AG04449 (cell line): ENCODE data around the gene CCDC197.

Experiments
- CTCF ChIA-PET: fragments of 350-600 bp; formaldehyde crosslinking; extraction: SDS; loops from one replicate; lab custom pipeline; 2021; ENCODE audit warnings: antibody characterized with exemption; lab: Yijun Ruan, JAX
- POLR2A ChIA-PET: fragments of 400-600, 350-600 bp; formaldehyde crosslinking; extraction: SDS; loops from one replicate; lab custom pipeline; 2020; ENCODE audit warnings: antibody characterized with exemption, inconsistent platforms; lab: Yijun Ruan, JAX
- DNase-seq: peaks from one replicate; pipeline ENCODE4 v3.0.0-alpha.2; 2010; ENCODE audit warnings: low read depth, low spot score
- H3K4me3 ChIP-seq: 2 replicates; pipeline ENCODE4 v1.5.1; 2011; ENCODE audit warnings: low read depth, mild to moderate bottlenecking, control low read depth, low read length
- TF ChIP-seq, protein P1 (sequence below): IDR thresholded peaks from one replicate; pipeline ENCODE4 v1.5.1; 2011; ENCODE audit warnings: mild to moderate bottlenecking, moderate library complexity, low read length, control low read depth, inconsistent platforms; ENCODE audit not compliant: insufficient read depth; ENCODE audit errors: missing control alignments

CCDC197 gene

GRCh38 chr14:93978735-93979134 lies 18.4 kb upstream of the CCDC197 start:
- TF ChIP-seq, protein P1, sequence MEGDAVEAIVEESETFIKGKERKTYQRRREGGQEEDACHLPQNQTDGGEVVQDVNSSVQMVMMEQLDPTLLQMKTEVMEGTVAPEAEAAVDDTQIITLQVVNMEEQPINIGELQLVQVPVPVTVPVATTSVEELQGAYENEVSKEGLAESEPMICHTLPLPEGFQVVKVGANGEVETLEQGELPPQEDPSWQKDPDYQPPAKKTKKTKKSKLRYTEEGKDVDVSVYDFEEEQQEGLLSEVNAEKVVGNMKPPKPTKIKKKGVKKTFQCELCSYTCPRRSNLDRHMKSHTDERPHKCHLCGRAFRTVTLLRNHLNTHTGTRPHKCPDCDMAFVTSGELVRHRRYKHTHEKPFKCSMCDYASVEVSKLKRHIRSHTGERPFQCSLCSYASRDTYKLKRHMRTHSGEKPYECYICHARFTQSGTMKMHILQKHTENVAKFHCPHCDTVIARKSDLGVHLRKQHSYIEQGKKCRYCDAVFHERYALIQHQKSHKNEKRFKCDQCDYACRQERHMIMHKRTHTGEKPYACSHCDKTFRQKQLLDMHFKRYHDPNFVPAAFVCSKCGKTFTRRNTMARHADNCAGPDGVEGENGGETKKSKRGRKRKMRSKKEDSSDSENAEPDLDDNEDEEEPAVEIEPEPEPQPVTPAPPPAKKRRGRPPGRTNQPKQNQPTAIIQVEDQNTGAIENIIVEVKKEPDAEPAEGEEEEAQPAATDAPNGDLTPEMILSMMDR: no peak
- ChIA-PET POLR2A (no interaction called here), CTCF (interaction anchor here (0.9 to 3.5 kb wide), 4 partner anchors 8 to 58 kb away, joined by 4 to 18 read pairs (median 6); no protein-coding TSS in a partner anchor)
- no peak overlapping the region for H3K4me3 ChIP-seq
- DNase-seq: no peak

DNA sequence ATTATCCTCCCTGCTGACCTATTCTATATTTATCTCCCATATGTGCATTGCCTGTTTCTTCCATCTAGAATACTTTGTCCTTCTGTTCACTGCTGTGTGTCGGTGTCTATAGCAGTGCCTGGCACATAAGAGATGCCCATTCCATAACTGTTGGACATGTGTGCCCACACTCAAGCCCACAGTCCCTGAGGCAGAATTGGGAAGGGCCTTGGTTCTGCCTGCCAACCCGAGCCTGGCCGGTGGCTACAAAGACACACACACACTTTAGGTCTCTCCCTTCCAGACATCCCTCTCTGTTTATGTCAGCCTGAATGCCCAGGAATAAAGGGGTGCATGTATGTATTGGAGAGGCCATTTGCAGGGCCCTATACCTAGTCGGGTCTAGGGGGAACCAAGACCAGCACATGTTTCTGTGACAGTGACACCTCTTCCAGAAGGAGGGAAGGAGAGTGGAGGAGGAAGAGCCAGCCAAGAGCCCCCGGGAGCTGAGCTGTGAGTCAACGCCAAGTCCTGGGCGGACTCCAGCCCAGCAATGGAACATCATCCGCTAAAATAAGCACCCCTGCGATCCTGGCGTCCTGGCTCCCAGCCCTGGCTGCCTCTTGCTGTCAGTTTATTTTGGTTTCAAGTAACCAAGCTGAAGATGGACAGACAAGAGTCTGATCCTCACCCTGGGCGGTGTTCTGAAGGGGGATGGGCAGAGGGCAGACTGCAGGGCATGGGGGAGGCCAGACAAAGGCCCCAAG lies 16.5 kb upstream of the CCDC197 start:
- TF ChIP-seq, protein P1: no peak
- no peak overlapping the region for H3K4me3 ChIP-seq
- DNase-seq: no peak
- CTCF ChIA-PET: interaction anchor here (0.7 to 5.2 kb wide), 2 partner anchors 9 to 41 kb away, joined by 3 to 32 read pairs; no protein-coding TSS in a partner anchor
- POLR2A ChIA-PET: interaction anchor here (1.2 kb wide), 1 partner anchor 14 kb away, joined by 3 read pairs; no protein-coding TSS in a partner anchor

- no peak for DNase-seq
- TF ChIP-seq, protein P1: no peak
- ChIA-PET CTCF (interaction anchor here (0.9 to 6.6 kb wide), 7 partner anchors 9 to 45 kb away, joined by 3 to 55 read pairs (median 3); no protein-coding TSS in a partner anchor), POLR2A (interaction anchor here (1.2 kb wide), 1 partner anchor 13 kb away, joined by 3 read pairs; no protein-coding TSS in a partner anchor)
- H3K4me3 ChIP-seq: no peak overlapping the region
These were observed 15.5 kb upstream of the CCDC197 start for GRCh38 chr14:93981316-93982229.

GRCh38 chr14:93982230-93983007 lies 14.7 kb upstream of the CCDC197 start:
- no peak overlapping the region for H3K4me3 ChIP-seq
- TF ChIP-seq, protein P1: no peak
- DNase-seq: no peak
- ChIA-PET CTCF (interaction anchor here (0.5 to 6.6 kb wide), 11 partner anchors 10 to 114 kb away, joined by 3 to 55 read pairs (median 4); no protein-coding TSS in a partner anchor), POLR2A (interaction anchor here (1.2 kb wide), 1 partner anchor 13 kb away, joined by 3 read pairs; no protein-coding TSS in a partner anchor)

DNA sequence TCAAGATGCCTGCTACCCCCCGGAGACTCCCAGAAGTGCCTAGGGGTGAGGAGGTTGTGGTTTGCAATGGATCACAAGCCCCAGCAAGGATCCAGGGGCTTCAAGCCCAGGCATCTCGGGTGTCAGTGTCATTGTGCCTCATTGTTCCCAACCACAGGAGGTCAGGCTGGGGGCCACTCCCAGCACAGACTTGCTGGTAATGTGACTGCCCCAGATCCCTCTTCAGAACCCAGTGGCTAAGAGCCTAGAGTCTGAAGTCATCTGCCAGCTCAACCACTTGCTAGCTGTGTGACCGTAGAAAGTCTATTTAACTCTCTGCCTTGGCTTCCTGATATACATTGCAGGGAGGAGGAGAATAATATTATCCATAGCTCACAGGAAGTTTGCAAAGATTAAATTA lies 13.0 kb upstream of the CCDC197 start:
- H3K4me3 ChIP-seq: no peak overlapping the region
- POLR2A ChIA-PET: interaction anchor here (2.1 kb wide), 1 partner anchor 19 kb away, joined by 15 read pairs; no protein-coding TSS in a partner anchor
- CTCF ChIA-PET: interaction anchor here (0.9 to 6.6 kb wide), 9 partner anchors 8 to 44 kb away, joined by 3 to 55 read pairs (median 5); partner anchors contain the start of gene CCDC197
- TF ChIP-seq, protein P1: no peak
- peak; percentile 33 for DNase-seq
